ENCODE data around the gene ZNF283.
"Not testable (repeated sequence)": the region's sequence is repeated elsewhere in the genome, so short reads cannot be mapped to it uniquely, and the experiment has no call there.

Gene ZNF283

GRCh38 chr19:43820884-43821215, 6.3 kb upstream of the ZNF283 start:
- peak overlapping the region; percentile 33 to 46 for H3K4me3 ChIP-seq
- no peaks in the 10 kb centered on the region for H3K9me3 ChIP-seq
- TF ChIP-seq CTCF (IDR thresholded peaks at IDR 0.05), result no peak
- peaks cover 0 to 9% (median 0%) of the 10 kb centered on the region in 4 donors for H3K4me1 ChIP-seq
- intact Hi-C loops (cut with DNase I; ENCODE audit: low total_unique reads), result no loop called here
- no peak for DNase-seq
- peaks cover 0 to 15% of the 10 kb centered on the region in 2 donors for H3K27me3 ChIP-seq
- no peaks in the 10 kb centered on the region for H3K36me3 ChIP-seq
- no peak overlapping the region for H3K27ac ChIP-seq

GRCh38 chr19:43823856-43824255, 3.3 kb upstream of the ZNF283 start:
- intact Hi-C loops (cut with DNase I; ENCODE audit: low total_unique reads); H3K27ac ChIP-seq; DNase-seq; H3K36me3 ChIP-seq; H3K9me3 ChIP-seq; H3K4me3 ChIP-seq; H3K27me3 ChIP-seq: not testable (repeated sequence)
- peaks cover 0 to 15% (median 6%) of the 10 kb centered on the region in 4 donors for H3K4me1 ChIP-seq

GRCh38 chr19:43824572-43824971, 2.5 kb upstream of the ZNF283 start:
- H3K27me3 ChIP-seq; H3K9me3 ChIP-seq; H3K27ac ChIP-seq; DNase-seq; intact Hi-C loops (cut with DNase I; ENCODE audit: low total_unique reads); H3K4me3 ChIP-seq: not testable (repeated sequence)
- Histone ChIP-seq H3K36me3 (peaks cover 7 to 13% (median 11%) of the 10 kb centered on the region in 3 donors), H3K4me1 (peaks cover 0 to 15% (median 6%) of the 10 kb centered on the region in 4 donors)

- no peak overlapping the region for H3K4me3 ChIP-seq
- no peaks in the 10 kb centered on the region for H3K4me1 ChIP-seq
- DNase-seq, result no peak
- H3K27me3 ChIP-seq, result no peaks in the 10 kb centered on the region
- TF ChIP-seq CTCF (IDR thresholded peaks at IDR 0.05), result no peak
- intact Hi-C loops (cut with DNase I; ENCODE audit: low total_unique reads), result no loop called here
- H3K36me3 ChIP-seq, result peaks cover 98 to 99% (median 99%) of the 10 kb centered on the region in 3 donors
- no peak overlapping the region for H3K27ac ChIP-seq
- peaks cover 22 to 92% (median 90%) of the 10 kb centered on the region in 3 donors for H3K9me3 ChIP-seq
Measured at GRCh38 chr19:43839139-43839538, 12.0 kb downstream of the ZNF283 start.

GRCh38 chr19:43842007-43842406, 14.9 kb downstream of the ZNF283 start:
- Histone ChIP-seq H3K36me3 (peaks cover 97 to 100% (median 100%) of the 10 kb centered on the region in 3 donors), H3K4me1 (no peaks in the 10 kb centered on the region), H3K4me3 (no peak overlapping the region), H3K9me3 (peaks cover 28 to 100% (median 98%) of the 10 kb centered on the region in 3 donors), H3K27ac (no peak overlapping the region), H3K27me3 (no peaks in the 10 kb centered on the region)
- TF ChIP-seq CTCF (IDR thresholded peaks at IDR 0.05), result no peak
- intact Hi-C loops (cut with DNase I; ENCODE audit: low total_unique reads), result no loop called here
- no peak for DNase-seq

- Histone ChIP-seq H3K4me3 (no peak overlapping the region), H3K27ac (no peak overlapping the region), H3K4me1 (no peaks in the 10 kb centered on the region), H3K27me3 (no peaks in the 10 kb centered on the region), H3K36me3 (peaks cover 95 to 100% (median 97%) of the 10 kb centered on the region in 3 donors), H3K9me3 (peaks cover 32 to 100% (median 94%) of the 10 kb centered on the region in 3 donors)
- no peak for TF ChIP-seq CTCF (IDR thresholded peaks at IDR 0.05)
- no peak for DNase-seq
- intact Hi-C loops (cut with DNase I; ENCODE audit: low total_unique reads), result no loop called here
Measured at GRCh38 chr19:43847246-43847645, 20.1 kb downstream of the ZNF283 start.

GRCh38 chr19:43847884-43848283, 20.8 kb downstream of the ZNF283 start:
- Histone ChIP-seq H3K27ac (no peak overlapping the region), H3K4me1 (no peaks in the 10 kb centered on the region), H3K27me3 (no peaks in the 10 kb centered on the region), H3K36me3 (peaks cover 94 to 100% (median 97%) of the 10 kb centered on the region in 3 donors), H3K9me3 (peaks cover 27 to 100% (median 94%) of the 10 kb centered on the region in 3 donors), H3K4me3 (no peak overlapping the region)
- no peak for TF ChIP-seq CTCF (IDR thresholded peaks at IDR 0.05)
- DNase-seq, result no peak
- intact Hi-C loops (cut with DNase I; ENCODE audit: low total_unique reads), result no loop called here

Data from tibial artery (tissue), 4 donors.